H1 (cell line): ENCODE results near the gene PRKAG1. TPM values are rescaled to one million over a fixed set of nuclear protein-coding genes. Genes with fewer than 3 reads are reported as not detected.

Experiments used
- BRCA1 ChIP-seq: IDR thresholded peaks from 2 replicates; pipeline ENCODE4 v1.6.1; 2012; ENCODE audit warnings: low read depth, low read length, improper control_type of control experiment
- CHD7 ChIP-seq: fragments of 300-600 bp; sonication (generic); IDR thresholded peaks from 2 replicates; pipeline ENCODE4 v1.7.1; 2012; ENCODE audit warnings: low read length, moderate library complexity, mild to moderate bottlenecking, inconsistent platforms; ENCODE audit not compliant: insufficient replicate concordance
- HDAC6 ChIP-seq: IDR thresholded peaks from one replicate; pipeline ENCODE4 v1.7.1; 2012; ENCODE audit warnings: low read depth, mild to moderate bottlenecking, inconsistent platforms, low read length, moderate library complexity
- YY1 ChIP-seq: IDR thresholded peaks from 2 replicates; pipeline ENCODE4 v1.6.1; 2011; ENCODE audit warnings: low read depth, mild to moderate bottlenecking, low read length
- ZNF274 ChIP-seq: IDR thresholded peaks from 2 replicates; pipeline ENCODE4 v1.7.0; 2012; ENCODE audit warnings: low read length, borderline replicate concordance; ENCODE audit errors: extremely low read depth
- polyA plus RNA-seq, 7 experiments: library from polyadenylated mRNA; depleted of rRNA in 3 of 7; stranded (reverse) in 5 of 7; unstranded in 2 of 7; fragments of >200 nt in 5 of 7; fragments of 200-250 nt in 2 of 7; gene quantifications; 1 replicate in 5 of 7; 2 replicates in 1 of 7; 4 replicates in 1 of 7; pipeline versions ENCODE4 v1.2.1 to v1.2.3, GENCODE V29; 2011 to 2013; ENCODE audit warnings: missing spikeins in 2 of 7, mixed read lengths in 2 of 7
- total RNA-seq: library from RNA; stranded (reverse); fragmentation: NEBNext Ultra II Directional; extraction: Animal tissue kit (Norgen Biotek cat#: 25700); gene quantifications from 2 replicates; pipeline ENCODE4 v1.2.1, GENCODE V29; 2021

The PRKAG1 gene
- total and polyA plus RNA-seq, 2 of the 8 experiments (the other 6 are each of a cell fraction or from before 2014, with no cell fraction given), result 38.6 to 57.5 TPM

GRCh38 chr12:49027846-49028555 is 9.4 kb upstream of the PRKAG1 start (continued):
- TF ChIP-seq CHD7 (no peak), HDAC6 (no peak), YY1 (no peak), BRCA1 (no peak), ZNF274 (no peak)
